ENCODE data around the gene MEF2C. TPM values are rescaled to one million over a fixed set of nuclear protein-coding genes. Genes with fewer than 3 reads are reported as not detected.

Gene MEF2C
- total and polyA plus RNA-seq, 7 experiments from 2014 or later = 0.07 to 40.0 (median 2.2) TPM

DNA sequence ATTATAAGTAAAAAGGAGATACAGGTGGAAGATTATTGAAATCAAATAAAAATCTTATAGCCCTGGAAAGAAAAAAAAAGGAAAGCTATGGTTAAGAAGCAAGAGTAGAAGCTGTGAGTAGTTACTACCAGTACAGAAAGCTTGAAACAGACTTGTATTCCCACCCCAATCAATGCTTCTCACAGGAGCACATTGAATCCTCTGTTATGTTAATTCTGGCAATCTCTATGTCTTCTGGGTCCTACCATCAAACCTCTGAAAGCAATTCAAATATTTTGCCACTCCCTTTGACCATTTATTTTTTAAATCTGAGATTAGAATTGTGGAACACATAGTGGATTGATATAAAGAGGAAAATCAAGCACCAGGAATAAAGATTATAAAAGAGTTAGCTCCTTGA, 186.5 kb downstream of the MEF2C start:
- peaks cover 0 to 1% (median 0%) of the 10 kb centered on the region in 11 donors for H3K9me3 Mint-ChIP-seq
- peaks cover 0 to 2% (median 0%) of the 10 kb centered on the region in 5 donors for H3K36me3 Mint-ChIP-seq
- peaks cover 73 to 88% (median 84%) of the 10 kb centered on the region in 5 donors for H3K27me3 Mint-ChIP-seq

DNA sequence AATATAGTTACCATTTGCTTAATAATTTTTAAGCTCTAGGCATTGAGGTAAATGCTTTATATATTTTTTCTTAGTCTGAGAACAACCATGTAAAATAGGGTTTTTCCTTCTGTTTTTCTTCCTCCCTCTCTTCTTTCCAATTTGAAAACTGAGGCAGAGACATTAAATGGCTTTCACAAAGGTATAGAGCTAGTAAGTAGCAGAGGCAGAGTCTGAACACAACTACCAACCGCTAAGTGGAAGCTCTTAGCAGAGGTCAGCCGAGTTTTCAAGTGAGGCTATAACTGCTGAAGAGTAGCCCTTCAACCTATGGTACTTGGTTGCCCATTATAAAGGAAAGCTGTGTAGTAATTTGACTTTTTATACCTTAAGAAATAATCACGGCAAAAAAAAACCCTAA, 187.1 kb downstream of the MEF2C start:
- Mint-ChIP-seq H3K27ac (peak overlapping the region in 1 of 9 donors; percentile 42), H3K4me1 (peaks cover 3 to 16% (median 7%) of the 10 kb centered on the region in 7 donors), H3K4me3 (no peak overlapping the region), H3K27me3 (peaks cover 79 to 90% (median 86%) of the 10 kb centered on the region in 5 donors), H3K9me3 (peaks cover 0 to 3% (median 0%) of the 10 kb centered on the region in 11 donors), H3K36me3 (peaks cover 0 to 2% (median 0%) of the 10 kb centered on the region in 5 donors)
- H3K9me3 ChIP-seq (ENCODE audit: control insufficient read depth in 2 of 3, low read length in 3 of 3) = no peaks in the 10 kb centered on the region
- no peaks in the 10 kb centered on the region for H3K36me3 ChIP-seq (ENCODE audit: control insufficient read depth in 2 of 3, insufficient read depth in 3 of 3, low read length in 3 of 3)
- DNase-seq (no peak), ATAC-seq (no peak)
- ChIA-PET CTCF (no interaction called here), POLR2A (no interaction called here)
- peaks cover 2 to 4% of the 10 kb centered on the region in 2 donors for H3K4me1 ChIP-seq (ENCODE audit: control insufficient read depth in 2 of 2, insufficient read depth in 2 of 2, low read length in 2 of 2)
- intact Hi-C loops (cut with micrococcal nuclease) = no loop called here
- no peak overlapping the region for H3K27ac ChIP-seq (ENCODE audit: low read depth, low read length)
- no peak overlapping the region for H3K4me3 ChIP-seq (ENCODE audit: low read length)
- peaks cover 12 to 35% of the 10 kb centered on the region in 2 donors for H3K27me3 ChIP-seq (ENCODE audit: control insufficient read depth in 2 of 2, insufficient read depth in 2 of 2, low read length in 2 of 2)

More for the DNA sequence above, 186.5 kb downstream of the MEF2C start:
- Histone ChIP-seq H3K27me3 (ENCODE audit: control insufficient read depth in 2 of 2, insufficient read depth in 2 of 2, low read length in 2 of 2) (peaks cover 9 to 31% of the 10 kb centered on the region in 2 donors), H3K9me3 (ENCODE audit: control insufficient read depth in 2 of 3, low read length in 3 of 3) (no peaks in the 10 kb centered on the region), H3K4me3 (ENCODE audit: low read length) (no peak overlapping the region), H3K36me3 (ENCODE audit: control insufficient read depth in 2 of 3, insufficient read depth in 3 of 3, low read length in 3 of 3) (no peaks in the 10 kb centered on the region), H3K27ac (ENCODE audit: low read depth, low read length) (no peak overlapping the region), H3K4me1 (ENCODE audit: control insufficient read depth in 2 of 2, insufficient read depth in 2 of 2, low read length in 2 of 2) (no peaks in the 10 kb centered on the region)
- H3K27ac Mint-ChIP-seq = no peak overlapping the region
- intact Hi-C loops (cut with micrococcal nuclease) = no loop called here
- CTCF ChIA-PET = no interaction called here
- ATAC-seq (no peak), DNase-seq (no peak)
- H3K4me1 Mint-ChIP-seq = peaks cover 0 to 11% (median 2%) of the 10 kb centered on the region in 7 donors
- POLR2A ChIA-PET = no interaction called here
- H3K4me3 Mint-ChIP-seq = no peak overlapping the region

- peaks cover 86 to 93% (median 90%) of the 10 kb centered on the region in 5 donors for H3K27me3 Mint-ChIP-seq
- H3K4me3 Mint-ChIP-seq = no peak overlapping the region
- DNase-seq (no peak), ATAC-seq (no peak)
- Histone ChIP-seq H3K9me3 (ENCODE audit: control insufficient read depth in 2 of 3, low read length in 3 of 3) (no peaks in the 10 kb centered on the region), H3K27me3 (ENCODE audit: control insufficient read depth in 2 of 2, insufficient read depth in 2 of 2, low read length in 2 of 2) (peaks cover 15 to 42% of the 10 kb centered on the region in 2 donors), H3K4me3 (ENCODE audit: low read length) (no peak overlapping the region), H3K36me3 (ENCODE audit: control insufficient read depth in 2 of 3, insufficient read depth in 3 of 3, low read length in 3 of 3) (no peaks in the 10 kb centered on the region), H3K4me1 (ENCODE audit: control insufficient read depth in 2 of 2, insufficient read depth in 2 of 2, low read length in 2 of 2) (peaks cover 7 to 11% of the 10 kb centered on the region in 2 donors), H3K27ac (ENCODE audit: low read depth, low read length) (no peak overlapping the region)
- H3K36me3 Mint-ChIP-seq = peaks cover 0 to 2% (median 0%) of the 10 kb centered on the region in 5 donors
- H3K4me1 Mint-ChIP-seq = peaks cover 9 to 23% (median 14%) of the 10 kb centered on the region in 7 donors
- no peak overlapping the region for H3K27ac Mint-ChIP-seq
- H3K9me3 Mint-ChIP-seq = peaks cover 0 to 8% (median 0%) of the 10 kb centered on the region in 11 donors
- ChIA-PET POLR2A (no interaction called here), CTCF (no interaction called here)
- intact Hi-C loops (cut with micrococcal nuclease) = no loop called here
Observed at GRCh38 chr5:88695232-88695631, 187.8 kb downstream of the MEF2C start.

DNA sequence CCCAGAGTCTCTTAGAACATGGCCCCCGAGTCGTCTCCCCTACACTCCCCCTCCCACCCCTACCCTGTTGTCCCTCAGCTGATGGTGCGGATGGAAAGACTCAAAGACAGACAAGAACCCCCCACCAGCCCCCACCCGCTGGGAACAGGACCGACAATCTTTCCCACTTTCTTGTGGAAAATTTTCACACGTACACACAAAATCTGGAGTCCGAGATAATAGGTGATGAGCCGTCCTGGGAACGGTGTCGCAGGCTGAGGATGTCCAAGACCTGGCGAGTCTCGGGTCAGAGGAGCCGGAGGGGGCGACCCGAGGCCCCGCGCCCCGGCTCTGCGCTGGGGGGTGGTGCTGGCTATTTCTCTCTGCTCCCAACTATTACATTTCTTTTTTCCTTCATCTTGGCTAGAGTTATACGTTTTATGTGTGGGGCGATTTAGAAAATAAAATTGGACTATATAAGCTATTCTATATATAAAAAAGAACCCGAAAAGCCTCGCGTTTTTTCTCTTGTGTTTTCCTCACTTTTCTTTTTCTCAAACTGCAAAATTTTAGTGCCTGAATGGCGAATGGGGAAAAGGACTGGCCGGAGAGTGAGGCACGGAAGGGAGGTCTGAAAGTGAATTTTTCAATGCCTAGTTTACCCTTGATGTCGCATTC, 188.8 kb downstream of the MEF2C start:
- Mint-ChIP-seq H3K27ac (no peak overlapping the region), H3K27me3 (peaks cover 85 to 90% (median 86%) of the 10 kb centered on the region in 5 donors), H3K9me3 (peaks cover 0 to 12% (median 0%) of the 10 kb centered on the region in 11 donors), H3K4me1 (peaks cover 9 to 29% (median 19%) of the 10 kb centered on the region in 7 donors), H3K36me3 (peaks cover 0 to 2% (median 0%) of the 10 kb centered on the region in 5 donors), H3K4me3 (no peak overlapping the region)
- ATAC-seq (no peak), DNase-seq (no peak)
- ChIA-PET CTCF (no interaction called here), POLR2A (no interaction called here)
- peaks cover 7 to 14% of the 10 kb centered on the region in 2 donors for H3K4me1 ChIP-seq (ENCODE audit: control insufficient read depth in 2 of 2, insufficient read depth in 2 of 2, low read length in 2 of 2)
- H3K27me3 ChIP-seq (ENCODE audit: control insufficient read depth in 2 of 2, insufficient read depth in 2 of 2, low read length in 2 of 2) = peaks cover 15 to 53% of the 10 kb centered on the region in 2 donors
- H3K4me3 ChIP-seq (ENCODE audit: low read length) = no peak overlapping the region
- H3K27ac ChIP-seq (ENCODE audit: low read depth, low read length) = no peak overlapping the region
- H3K36me3 ChIP-seq (ENCODE audit: control insufficient read depth in 2 of 3, insufficient read depth in 3 of 3, low read length in 3 of 3) = no peaks in the 10 kb centered on the region
- H3K9me3 ChIP-seq (ENCODE audit: control insufficient read depth in 2 of 3, low read length in 3 of 3) = no peaks in the 10 kb centered on the region
- intact Hi-C loops (cut with micrococcal nuclease) = loop anchor here (5.0 kb wide), 2 partner anchors 1267 to 1282 kb away; partner anchors contain the start of gene CCNH (in 1 of the 2)

DNA sequence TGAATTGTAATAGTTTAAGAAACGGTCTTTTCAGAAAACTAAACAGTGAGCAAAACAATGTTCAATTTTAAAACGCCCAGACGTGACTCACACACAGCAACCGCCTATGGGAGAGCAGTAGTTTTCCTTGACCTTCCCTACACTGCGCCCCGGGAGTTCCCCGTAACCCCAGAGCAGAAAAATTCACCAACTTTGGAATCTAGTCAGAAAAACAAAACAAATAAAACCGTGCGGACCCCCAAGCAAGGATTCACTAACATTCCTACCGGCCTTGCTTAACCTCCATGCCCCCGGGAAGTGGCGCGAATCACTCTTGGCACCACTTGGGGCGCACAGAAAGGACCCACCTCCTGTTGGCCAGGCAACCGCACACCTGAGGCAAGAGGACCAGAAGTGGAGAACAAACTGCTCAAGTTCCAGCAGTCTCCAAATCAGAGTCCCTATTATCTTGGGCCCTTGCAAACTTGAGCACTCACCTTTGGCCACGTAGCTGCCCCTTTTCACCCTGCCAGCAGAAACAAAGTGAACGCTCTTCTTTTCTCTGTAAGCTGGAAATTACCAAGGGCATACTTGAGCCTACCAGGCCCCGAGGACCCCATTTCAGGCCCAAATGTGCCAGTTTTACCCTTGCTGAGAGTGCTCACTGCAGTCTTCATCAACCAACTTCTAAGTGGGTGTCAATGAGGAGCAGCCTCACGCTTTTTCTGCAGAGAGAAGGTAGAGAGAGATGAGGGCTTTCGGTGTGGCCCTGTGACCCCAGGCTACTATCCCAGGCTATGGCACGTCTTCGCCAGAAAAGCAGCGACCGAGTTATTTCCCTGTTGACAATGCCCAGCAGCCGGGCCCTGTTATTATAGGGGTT, 189.7 kb downstream of the MEF2C start:
- H3K27me3 Mint-ChIP-seq = peaks cover 85 to 92% (median 90%) of the 10 kb centered on the region in 5 donors
- ChIA-PET CTCF (interaction anchor here (1.2 kb wide), 1 partner anchor 13 kb away, joined by 3 read pairs; no protein-coding TSS in a partner anchor), POLR2A (no interaction called here)
- H3K4me1 Mint-ChIP-seq = peaks cover 9 to 29% (median 19%) of the 10 kb centered on the region in 7 donors
- Histone ChIP-seq H3K4me3 (ENCODE audit: low read length) (no peak overlapping the region), H3K4me1 (ENCODE audit: control insufficient read depth in 2 of 2, insufficient read depth in 2 of 2, low read length in 2 of 2) (peaks cover 7 to 14% of the 10 kb centered on the region in 2 donors), H3K36me3 (ENCODE audit: control insufficient read depth in 2 of 3, insufficient read depth in 3 of 3, low read length in 3 of 3) (no peaks in the 10 kb centered on the region), H3K9me3 (ENCODE audit: control insufficient read depth in 2 of 3, low read length in 3 of 3) (no peaks in the 10 kb centered on the region), H3K27ac (ENCODE audit: low read depth, low read length) (no peak overlapping the region), H3K27me3 (ENCODE audit: control insufficient read depth in 2 of 2, insufficient read depth in 2 of 2, low read length in 2 of 2) (peaks cover 23 to 60% of the 10 kb centered on the region in 2 donors)
- peak overlapping the region in 1 of 9 donors; percentile 58 for H3K27ac Mint-ChIP-seq
- peaks cover 0 to 17% (median 0%) of the 10 kb centered on the region in 11 donors for H3K9me3 Mint-ChIP-seq
- peaks cover 0 to 2% (median 0%) of the 10 kb centered on the region in 5 donors for H3K36me3 Mint-ChIP-seq
- no peak for ATAC-seq
- no peak for DNase-seq
- no peak overlapping the region for H3K4me3 Mint-ChIP-seq
- intact Hi-C loops (cut with micrococcal nuclease) = loop anchor here (5.0 kb wide), 2 partner anchors 1266 to 1281 kb away; partner anchors contain the start of gene CCNH (in 1 of the 2)
